HFF-Myc (cell line): ENCODE measurements around the gene STBD1.

Experiments
- DNase-seq: peaks from one replicate; pipeline ENCODE4 v3.0.0-alpha.2; 2011; ENCODE audit warnings: low read depth; ENCODE audit errors: extremely low read depth
- H3K4me3 ChIP-seq: replicated peaks from 2 replicates; pipeline ENCODE4 v1.5.1; 2011; ENCODE audit warnings: low read depth, mild to moderate bottlenecking, control low read depth, low read length
- CTCF ChIP-seq: IDR thresholded peaks from 2 replicates; pipeline ENCODE4 v1.5.1; 2012; ENCODE audit warnings: mild to moderate bottlenecking, low read depth, low read length, control low read depth; ENCODE audit errors: missing control alignments

The STBD1 gene

GRCh38 chr4:76315267-76315918 lies 8.9 kb downstream of the STBD1 start:
- H3K4me3 ChIP-seq: no peak overlapping the region
- DNase-seq: no peak
- no peak for TF ChIP-seq CTCF

- DNase-seq: no peak
- no peak for TF ChIP-seq CTCF
- no peak overlapping the region for H3K4me3 ChIP-seq
Measured at GRCh38 chr4:76316131-76316530, 9.6 kb downstream of the STBD1 start.

GRCh38 chr4:76322236-76322635 lies 15.7 kb downstream of the STBD1 start:
- no peak overlapping the region for H3K4me3 ChIP-seq
- DNase-seq: no peak
- no peak for TF ChIP-seq CTCF

- TF ChIP-seq CTCF: no peak
- DNase-seq: no peak
- H3K4me3 ChIP-seq: no peak overlapping the region
Measured at GRCh38 chr4:76325072-76325471, 18.5 kb downstream of the STBD1 start.

GRCh38 chr4:76326515-76326914 lies 20.0 kb downstream of the STBD1 start:
- no peak for DNase-seq
- no peak for TF ChIP-seq CTCF
- no peak overlapping the region for H3K4me3 ChIP-seq

- no peak for TF ChIP-seq CTCF
- DNase-seq: no peak
- no peak overlapping the region for H3K4me3 ChIP-seq
Measured at GRCh38 chr4:76334885-76335284, 28.4 kb downstream of the STBD1 start.

- DNase-seq: no peak
- TF ChIP-seq CTCF: no peak
- H3K4me3 ChIP-seq: no peak overlapping the region
Measured at GRCh38 chr4:76339364-76339763, 32.8 kb downstream of the STBD1 start.
